H1 (cell line): ENCODE data around the gene GNB3. TPM values are rescaled to one million over a fixed set of nuclear protein-coding genes. Genes with fewer than 3 reads are reported as not detected.

Source experiments
- ATF3 ChIP-seq: IDR thresholded peaks from 2 replicates; pipeline ENCODE4 v1.6.1; 2011; ENCODE audit warnings: low read depth, mild to moderate bottlenecking, low read length; ENCODE audit not compliant: insufficient read depth
- CHD2 ChIP-seq: IDR thresholded peaks from 2 replicates; pipeline ENCODE4 v1.6.1; 2012; ENCODE audit warnings: low read length, improper control_type of control experiment
- CREB1 ChIP-seq: IDR thresholded peaks from 2 replicates; pipeline ENCODE4 v1.6.1; 2012; ENCODE audit warnings: inconsistent platforms
- EGR1 ChIP-seq: IDR thresholded peaks from 2 replicates; pipeline ENCODE4 v1.6.1; 2011; ENCODE audit warnings: low read depth, low read length, borderline replicate concordance
- GTF2F1 ChIP-seq: IDR thresholded peaks from 2 replicates; pipeline ENCODE4 v1.6.1; 2012; ENCODE audit warnings: low read depth, low read length, improper control_type of control experiment, borderline replicate concordance
- KDM4A ChIP-seq: IDR thresholded peaks from one replicate; pipeline ENCODE4 v1.7.1; 2012; ENCODE audit warnings: low read depth, mild to moderate bottlenecking, moderate library complexity, low read length, inconsistent platforms; ENCODE audit not compliant: severe bottlenecking
- KDM5A ChIP-seq: fragments of 200-600 bp; IDR thresholded peaks from 2 replicates; pipeline ENCODE4 v1.7.1; 2012; ENCODE audit warnings: mild to moderate bottlenecking, low read length, inconsistent platforms, mixed read lengths
- POLR2A ChIP-seq, 2 experiments: IDR thresholded peaks; 1 replicate in 1 of 2; 2 replicates in 1 of 2; pipeline ENCODE4 v1.6.1; 2011; ENCODE audit warnings: low read depth in 2 of 2, low read length in 2 of 2, mild to moderate bottlenecking in 2 of 2; ENCODE audit errors: control extremely low read depth in 1 of 2
- SIN3A ChIP-seq, 2 experiments: IDR thresholded peaks in 1 of 2; conservative IDR thresholded peaks in 1 of 2; 2 replicates each; pipeline ENCODE4 v1.6.1; 2011 to 2012; ENCODE audit warnings: low read length in 2 of 2, improper control_type of control experiment in 1 of 2, low read depth in 1 of 2, mild to moderate bottlenecking in 1 of 2
- SIRT6 ChIP-seq: IDR thresholded peaks from one replicate; pipeline ENCODE4 v1.7.1; 2012; ENCODE audit warnings: low read length, inconsistent platforms
- SP1 ChIP-seq: IDR thresholded peaks from 2 replicates; pipeline ENCODE4 v1.6.1; 2011; ENCODE audit warnings: low read depth, low read length
- TBP ChIP-seq: IDR thresholded peaks from 2 replicates; pipeline ENCODE4 v1.6.1; 2011; ENCODE audit warnings: low read depth, low read length, improper control_type of control experiment
- TCF12 ChIP-seq: IDR thresholded peaks from 2 replicates; pipeline ENCODE4 v1.6.1; 2011; ENCODE audit warnings: low read depth, mild to moderate bottlenecking, low read length
- YY1 ChIP-seq: IDR thresholded peaks from 2 replicates; pipeline ENCODE4 v1.6.1; 2011; ENCODE audit warnings: low read depth, mild to moderate bottlenecking, low read length
- ZNF274 ChIP-seq: IDR thresholded peaks from 2 replicates; pipeline ENCODE4 v1.7.0; 2012; ENCODE audit warnings: low read length, borderline replicate concordance; ENCODE audit errors: extremely low read depth
- polyA plus RNA-seq, 7 experiments: library from polyadenylated mRNA; depleted of rRNA in 3 of 7; stranded (reverse) in 5 of 7; unstranded in 2 of 7; fragments of >200 nt in 5 of 7; fragments of 200-250 nt in 2 of 7; gene quantifications; 1 replicate in 5 of 7; 2 replicates in 1 of 7; 4 replicates in 1 of 7; pipeline versions ENCODE4 v1.2.1 to v1.2.3, GENCODE V29; 2011 to 2013; ENCODE audit warnings: missing spikeins in 2 of 7, mixed read lengths in 2 of 7
- total RNA-seq: library from RNA; stranded (reverse); fragmentation: NEBNext Ultra II Directional; extraction: Animal tissue kit (Norgen Biotek cat#: 25700); gene quantifications from 2 replicates; pipeline ENCODE4 v1.2.1, GENCODE V29; 2021

Gene GNB3
- total and polyA plus RNA-seq, 2 of the 8 experiments (the other 6 are each of a cell fraction or from before 2014, with no cell fraction given), result 9.9 TPM

DNA sequence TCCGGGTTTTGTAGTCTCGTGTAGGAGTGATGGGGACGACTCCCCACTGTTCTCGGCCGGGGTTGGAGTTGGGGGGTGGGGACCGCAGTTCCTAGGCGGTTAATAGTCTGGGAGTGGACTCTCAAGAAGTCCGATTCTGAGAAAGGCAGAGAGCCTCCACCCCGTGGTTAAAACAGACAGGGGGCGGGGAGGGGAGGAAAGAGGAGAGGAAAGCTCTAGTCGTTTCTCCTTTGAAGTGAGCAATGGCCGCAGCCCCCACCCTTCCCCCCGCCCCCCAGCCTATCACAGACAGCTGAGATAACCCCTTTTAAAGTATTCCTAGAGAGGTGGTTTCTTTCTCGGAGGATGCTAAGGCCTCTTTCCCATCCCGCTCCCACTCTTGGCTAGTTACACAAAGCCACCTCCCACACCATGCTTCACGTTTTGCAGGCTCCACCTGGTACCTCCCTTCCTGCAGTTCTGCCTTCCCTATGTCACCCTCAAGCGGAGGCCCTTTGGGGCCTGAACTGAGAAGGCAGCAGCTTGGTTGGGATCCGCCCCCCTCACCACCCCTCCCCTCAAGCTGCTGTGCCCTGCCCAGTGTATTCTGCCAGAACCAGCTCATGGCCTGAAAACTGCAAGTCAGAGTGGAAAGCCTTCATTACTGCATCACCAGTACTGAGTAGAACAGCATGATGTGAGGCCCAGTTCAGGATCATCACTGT is 12.1 kb downstream of the GNB3 start (continued):
- TF ChIP-seq KDM4A (peak; percentile 28), CHD2 (no peak), CREB1 (no peak), TBP (0 out of 2 replicates have a peak, but pooled peaks have one; percentile 11), TCF12 (no peak), YY1 (peak; percentile 70), KDM5A (no peak), EGR1 (peak; percentile 31; the same call in 1 of the 2 replicates), POLR2A (IDR thresholded peaks at IDR 0.05; ENCODE audit: control extremely low read depth in 1 of 2, low read depth in 2 of 2, low read length in 2 of 2) (no peak), ATF3 (no peak), SIN3A (conservative IDR thresholded peaks at IDR 0.05 in 1 of 2, IDR thresholded peaks at IDR 0.05 in 1 of 2; ENCODE audit: low read depth in 1 of 2, low read length in 2 of 2) (peak in 1 of 2 experiments; percentile 18; a peak in 1 of 4 replicates), SIRT6 (no peak), ZNF274 (no peak), SP1 (no peak), GTF2F1 (no peak)
